GM06990 (cell line): ENCODE data around the gene CASP4.
"Not testable (repeated sequence)": the region's sequence is repeated elsewhere in the genome, so short reads cannot be mapped to it uniquely, and the experiment has no call there.

ENCODE experiments used
- DNase-seq: peaks from one replicate; pipeline ENCODE4 v3.0.0-alpha.2; 2011; ENCODE audit not compliant: insufficient read length; ENCODE audit errors: extremely low read depth
- H3K27me3 ChIP-seq: replicated peaks from 2 replicates; pipeline ENCODE4 v1.6.0; 2011; ENCODE audit warnings: low read length; ENCODE audit not compliant: control insufficient read depth, insufficient read depth
- H3K36me3 ChIP-seq: 2 replicates; pipeline ENCODE4 v1.5.1; 2011; ENCODE audit warnings: low read length; ENCODE audit not compliant: control insufficient read depth, insufficient read depth
- H3K4me3 ChIP-seq: replicated peaks from 2 replicates; pipeline ENCODE4 v1.5.1; 2011; ENCODE audit warnings: low read depth, mild to moderate bottlenecking, control low read depth, low read length
- TF ChIP-seq, protein P1 (sequence below): IDR thresholded peaks from 2 replicates; pipeline ENCODE4 v1.5.1; 2011; ENCODE audit warnings: low read length, control low read depth, mild to moderate bottlenecking, inconsistent platforms; ENCODE audit not compliant: insufficient read depth, poor library complexity, severe bottlenecking

CASP4 gene

DNA sequence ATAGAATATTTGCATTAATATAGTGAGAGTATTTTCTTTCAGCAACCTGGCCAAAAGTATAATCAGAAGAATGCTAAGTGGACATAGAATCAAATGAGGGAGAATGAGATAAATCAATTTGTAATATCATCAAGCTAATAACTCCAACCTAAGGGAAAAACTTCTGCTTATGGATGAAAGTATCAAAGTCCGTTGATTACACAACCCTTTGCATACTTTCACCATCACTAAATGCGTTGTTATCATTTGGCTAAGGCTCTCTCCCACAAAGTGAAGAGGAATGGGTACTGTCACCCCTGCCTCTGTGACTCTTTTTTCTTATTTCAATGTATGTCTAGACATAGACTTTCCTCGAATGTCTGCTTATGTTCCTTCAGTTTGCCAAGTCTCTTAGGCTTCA lies 16.4 kb upstream of the CASP4 start:
- no peaks in the 10 kb centered on the region for H3K27me3 ChIP-seq
- no peak overlapping the region for H3K4me3 ChIP-seq
- TF ChIP-seq, protein P1, sequence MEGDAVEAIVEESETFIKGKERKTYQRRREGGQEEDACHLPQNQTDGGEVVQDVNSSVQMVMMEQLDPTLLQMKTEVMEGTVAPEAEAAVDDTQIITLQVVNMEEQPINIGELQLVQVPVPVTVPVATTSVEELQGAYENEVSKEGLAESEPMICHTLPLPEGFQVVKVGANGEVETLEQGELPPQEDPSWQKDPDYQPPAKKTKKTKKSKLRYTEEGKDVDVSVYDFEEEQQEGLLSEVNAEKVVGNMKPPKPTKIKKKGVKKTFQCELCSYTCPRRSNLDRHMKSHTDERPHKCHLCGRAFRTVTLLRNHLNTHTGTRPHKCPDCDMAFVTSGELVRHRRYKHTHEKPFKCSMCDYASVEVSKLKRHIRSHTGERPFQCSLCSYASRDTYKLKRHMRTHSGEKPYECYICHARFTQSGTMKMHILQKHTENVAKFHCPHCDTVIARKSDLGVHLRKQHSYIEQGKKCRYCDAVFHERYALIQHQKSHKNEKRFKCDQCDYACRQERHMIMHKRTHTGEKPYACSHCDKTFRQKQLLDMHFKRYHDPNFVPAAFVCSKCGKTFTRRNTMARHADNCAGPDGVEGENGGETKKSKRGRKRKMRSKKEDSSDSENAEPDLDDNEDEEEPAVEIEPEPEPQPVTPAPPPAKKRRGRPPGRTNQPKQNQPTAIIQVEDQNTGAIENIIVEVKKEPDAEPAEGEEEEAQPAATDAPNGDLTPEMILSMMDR: no peak
- no peak for DNase-seq
- no peaks in the 10 kb centered on the region for H3K36me3 ChIP-seq

DNA sequence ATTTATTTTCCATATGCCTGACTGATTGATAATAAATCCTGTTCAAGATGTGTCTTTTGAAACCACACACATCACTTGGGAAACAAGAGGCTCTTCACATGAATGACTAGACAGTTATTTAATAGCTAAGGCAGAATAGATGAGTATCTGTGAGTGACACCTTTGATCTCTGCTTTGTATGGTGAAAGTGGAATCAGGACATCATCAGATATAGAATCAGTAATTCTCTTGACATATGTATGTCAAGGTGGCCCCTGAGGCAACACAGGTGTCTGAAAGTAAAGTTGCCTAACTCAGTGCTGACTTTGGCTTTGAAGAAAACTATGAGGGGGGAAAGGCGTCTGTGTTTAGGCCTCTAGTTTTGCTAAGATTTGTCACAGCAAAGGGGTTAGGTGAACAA lies 11.5 kb upstream of the CASP4 start:
- H3K36me3 ChIP-seq: no peaks in the 10 kb centered on the region
- no peak overlapping the region for H3K4me3 ChIP-seq
- DNase-seq: no peak
- H3K27me3 ChIP-seq: no peaks in the 10 kb centered on the region
- TF ChIP-seq, protein P1: no peak

DNA sequence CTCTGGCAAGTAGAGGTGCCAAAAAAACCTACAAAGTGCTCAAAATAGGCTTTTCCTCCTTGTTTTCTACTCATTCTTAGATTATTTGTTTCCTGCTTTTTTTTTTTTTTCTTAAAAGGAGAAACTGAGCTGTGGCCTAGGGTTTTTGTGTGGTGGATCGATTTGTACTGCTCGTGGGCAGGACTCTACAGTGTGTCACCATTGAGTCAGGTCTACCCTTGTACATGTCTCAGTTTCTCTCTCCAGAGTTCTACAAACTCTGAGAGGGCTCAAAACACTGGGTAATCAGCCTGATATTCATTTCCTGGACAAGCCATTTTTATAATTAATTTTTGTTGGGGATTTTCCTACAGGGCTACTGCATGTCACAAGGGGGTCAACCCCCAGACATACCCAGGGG lies 5.2 kb upstream of the CASP4 start:
- no peak overlapping the region for H3K4me3 ChIP-seq
- DNase-seq: no peak
- H3K27me3 ChIP-seq: no peaks in the 10 kb centered on the region
- H3K36me3 ChIP-seq: no peaks in the 10 kb centered on the region
- TF ChIP-seq, protein P1: no peak

DNA sequence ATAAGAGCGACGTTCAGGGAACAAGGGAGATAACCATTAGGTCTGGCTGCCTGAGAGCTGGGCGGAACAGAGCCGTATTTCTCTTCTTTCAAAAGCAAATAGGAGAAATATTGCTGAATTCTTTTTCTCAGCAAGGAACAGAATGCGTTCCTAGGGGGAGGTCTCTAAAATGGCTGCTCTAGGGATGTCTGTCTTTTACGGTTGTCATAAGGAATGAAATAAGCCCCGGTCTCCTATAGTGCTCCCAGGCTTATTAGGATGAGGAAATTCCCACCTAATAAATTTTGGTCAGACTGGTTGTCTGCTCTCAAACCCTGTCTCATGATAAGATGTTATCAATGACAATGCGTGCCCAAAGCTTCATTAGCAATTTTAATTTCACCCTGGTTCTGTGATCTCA lies 4.5 kb upstream of the CASP4 start:
- not testable (repeated sequence) for H3K36me3 ChIP-seq, H3K27me3 ChIP-seq, DNase-seq, H3K4me3 ChIP-seq

DNA sequence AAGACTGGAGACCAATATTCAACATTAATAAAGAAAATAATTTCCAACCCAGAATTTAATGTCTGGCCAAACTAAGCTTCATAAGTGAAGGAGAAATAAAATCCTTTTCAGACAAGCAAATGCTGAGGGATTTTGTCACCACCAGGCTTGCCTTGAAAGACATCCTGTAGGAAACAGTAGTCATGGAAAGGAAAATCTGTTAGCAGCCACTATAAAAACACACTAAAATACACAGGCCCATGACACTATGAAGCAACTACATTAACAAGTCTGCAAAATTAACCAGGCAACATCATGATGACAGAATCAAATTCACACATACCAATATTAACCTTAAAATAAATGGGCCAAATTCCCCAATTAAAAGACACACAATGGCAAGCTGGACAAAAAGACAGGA lies 2.4 kb upstream of the CASP4 start:
- DNase-seq: no peak
- Histone ChIP-seq H3K4me3 (no peak overlapping the region), H3K27me3 (no peaks in the 10 kb centered on the region), H3K36me3 (no peaks in the 10 kb centered on the region)
- TF ChIP-seq, protein P1: no peak

DNA sequence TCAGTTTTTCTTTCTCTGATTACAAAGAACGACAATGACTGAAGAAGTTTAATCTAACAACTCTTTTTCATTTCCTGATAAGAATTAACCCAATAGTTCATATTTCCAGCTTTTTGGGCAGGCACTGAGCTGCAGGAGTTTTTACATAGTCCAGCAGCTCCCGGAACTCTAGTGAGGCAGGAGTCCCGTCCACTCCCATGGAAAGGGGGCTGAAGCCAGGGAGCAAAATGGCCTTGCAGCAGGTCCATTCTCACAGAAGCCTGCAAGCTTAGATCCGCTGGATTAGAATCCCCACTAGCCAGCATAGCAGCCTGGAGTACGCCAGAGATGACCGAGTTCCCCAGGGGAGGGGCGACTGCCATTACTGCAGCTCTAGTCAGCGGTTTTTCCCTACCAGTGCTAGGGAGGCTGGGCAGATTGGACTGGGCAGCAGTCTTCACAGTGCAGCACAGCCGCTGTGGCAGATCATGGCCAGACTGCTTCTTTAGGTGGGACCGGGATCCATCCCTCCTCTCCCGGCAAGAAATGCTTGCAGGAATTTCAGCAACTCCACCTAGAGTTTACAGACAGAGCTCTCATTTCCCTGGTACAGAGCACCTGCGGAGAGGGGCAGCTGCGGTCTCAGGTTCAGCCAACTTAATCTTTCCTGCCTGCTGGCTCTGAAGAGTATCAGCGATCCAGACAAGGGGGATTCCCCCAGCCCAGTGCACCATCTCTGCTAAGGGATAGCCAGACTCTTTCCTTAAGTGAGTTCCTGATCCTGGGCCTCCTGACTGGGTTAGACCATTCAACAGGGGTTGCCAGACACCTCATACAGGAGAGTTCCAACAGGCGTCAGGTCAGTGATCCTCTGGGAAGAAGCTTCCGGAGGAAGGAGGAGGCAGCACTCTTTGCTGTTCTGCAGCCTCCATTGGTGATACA lies 742 bp upstream of the CASP4 start:
- Histone ChIP-seq H3K4me3 (peak overlapping the region; percentile 71), H3K27me3 (no peaks in the 10 kb centered on the region), H3K36me3 (no peaks in the 10 kb centered on the region)
- TF ChIP-seq, protein P1: no peak
- no peak for DNase-seq
